ENCODE results near the gene CAPZA3.

GRCh38 chr12:18703321-18703720 is 34.6 kb upstream of the CAPZA3 start:
- TF ChIP-seq CTCF (IDR thresholded peaks at IDR 0.05; ENCODE audit: low read length) = no peak
- no peak for TF ChIP-seq EZH2 (optimal IDR thresholded peaks at IDR 0.05; ENCODE audit: low read depth, low read length)
